Embryonic facial prominence (tissue), 1 donor: ENCODE results near the gene PPDPF.
"Not testable (repeated sequence)": the region's sequence is repeated elsewhere in the genome, so short reads cannot be mapped to it uniquely, and the experiment has no call there.

Experiments
- DNase-seq: peaks from one replicate; pipeline ENCODE4 v3.0.0-alpha.2; 2016; ENCODE audit errors: extremely low spot score

Gene PPDPF

DNA sequence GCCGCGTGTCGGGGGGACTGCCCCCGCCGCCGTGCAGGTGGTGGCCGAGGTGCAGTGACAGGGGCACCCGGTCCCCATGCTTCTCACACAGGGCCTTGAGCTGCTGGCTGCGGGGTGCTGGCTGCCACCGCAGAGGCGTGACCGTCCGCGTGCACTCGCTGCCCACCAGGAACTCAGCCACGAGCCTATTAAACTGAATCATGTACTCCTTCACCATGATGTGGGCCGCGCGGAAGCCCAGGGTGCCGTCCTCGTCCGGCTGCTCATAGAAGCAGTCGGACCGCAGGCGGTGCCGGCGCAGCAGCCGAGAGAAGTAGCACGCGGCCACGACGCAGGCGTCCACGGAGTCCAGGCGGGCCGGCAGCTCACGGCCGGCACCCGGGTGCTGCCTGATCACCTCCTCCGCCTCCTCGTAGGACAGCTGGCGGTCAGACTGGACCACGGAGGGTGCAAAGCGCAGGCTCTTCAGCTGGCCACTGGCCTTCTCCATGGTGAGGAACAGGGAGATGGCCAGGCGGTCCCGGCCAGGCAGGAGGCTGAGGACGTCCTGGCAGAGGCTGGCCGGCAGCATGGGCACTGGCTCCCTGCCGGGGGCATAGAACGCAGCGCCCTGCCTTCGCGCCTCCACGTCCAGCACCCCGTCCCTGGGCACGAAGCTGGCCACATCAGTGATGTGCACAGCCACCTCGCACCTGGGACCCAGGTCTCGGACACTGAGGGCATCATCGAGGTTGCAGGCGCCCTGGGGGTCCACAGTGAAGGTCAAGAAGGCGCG is 43.7 kb downstream of the PPDPF start:
- DNase-seq: no peak

DNA sequence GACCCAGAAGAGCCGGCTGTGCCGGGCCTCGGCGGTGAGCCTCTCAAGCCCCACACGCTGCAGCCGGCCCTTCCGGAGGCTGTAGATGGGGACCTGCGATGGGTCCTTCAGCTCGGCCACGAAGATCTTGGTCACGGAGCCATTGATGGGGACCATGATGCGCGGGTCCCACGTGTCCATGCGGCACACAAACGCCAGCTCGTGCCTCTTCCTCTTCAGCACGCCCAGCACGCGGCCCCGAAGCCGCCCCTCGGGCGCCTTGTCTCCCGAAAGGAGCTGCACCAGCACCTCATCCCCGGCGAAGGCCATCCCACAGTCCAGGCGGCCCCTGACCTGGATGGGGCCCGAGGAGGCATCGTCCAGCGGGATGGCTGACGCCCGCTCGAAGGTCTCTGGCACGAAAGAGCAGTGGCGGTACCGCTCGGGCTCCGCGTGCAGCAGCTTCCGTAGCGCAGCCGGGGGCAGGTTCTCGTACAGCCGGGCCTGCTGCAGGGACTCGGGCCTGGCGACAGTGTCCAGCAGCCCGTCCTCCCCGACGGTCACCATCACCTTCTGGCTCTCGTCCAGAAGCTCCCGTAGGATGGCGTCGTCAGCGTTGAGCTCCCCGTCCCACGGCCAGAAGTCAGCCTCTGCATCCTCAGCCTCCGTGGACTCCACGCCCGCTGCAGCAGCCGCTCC is 44.6 kb downstream of the PPDPF start:
- no peak for DNase-seq

DNA sequence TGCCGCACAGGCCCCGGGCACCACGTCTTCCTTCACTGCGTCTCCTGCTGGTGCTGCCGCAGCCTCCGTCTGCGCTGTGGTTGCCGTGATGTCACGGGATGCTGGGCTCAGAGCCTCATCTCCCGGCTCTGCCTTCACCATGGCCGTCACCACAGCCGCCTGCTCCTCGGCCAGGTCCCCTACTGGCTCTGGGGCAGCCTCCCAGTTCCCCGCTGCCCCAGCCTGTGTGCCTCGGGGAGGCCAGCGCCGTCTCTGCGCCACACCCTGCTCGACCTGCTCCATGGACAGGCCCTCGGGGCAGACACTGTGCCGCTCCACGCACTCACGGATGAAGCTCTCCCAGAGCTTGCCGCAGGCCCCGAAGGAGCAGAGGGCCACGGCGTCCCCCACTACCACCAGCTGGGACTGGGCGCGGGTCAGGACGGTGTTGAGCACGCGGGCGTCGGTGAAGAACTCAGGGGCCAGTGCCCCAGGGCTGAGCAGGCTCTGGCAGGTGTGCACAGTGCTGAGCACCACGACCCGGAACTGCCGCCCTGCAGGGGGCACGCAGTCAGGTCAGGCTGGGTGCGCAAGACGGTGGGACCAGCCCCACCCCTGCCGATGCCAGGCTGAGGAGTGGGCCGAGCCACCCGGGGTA is 45.3 kb downstream of the PPDPF start:
- DNase-seq: no peak

DNA sequence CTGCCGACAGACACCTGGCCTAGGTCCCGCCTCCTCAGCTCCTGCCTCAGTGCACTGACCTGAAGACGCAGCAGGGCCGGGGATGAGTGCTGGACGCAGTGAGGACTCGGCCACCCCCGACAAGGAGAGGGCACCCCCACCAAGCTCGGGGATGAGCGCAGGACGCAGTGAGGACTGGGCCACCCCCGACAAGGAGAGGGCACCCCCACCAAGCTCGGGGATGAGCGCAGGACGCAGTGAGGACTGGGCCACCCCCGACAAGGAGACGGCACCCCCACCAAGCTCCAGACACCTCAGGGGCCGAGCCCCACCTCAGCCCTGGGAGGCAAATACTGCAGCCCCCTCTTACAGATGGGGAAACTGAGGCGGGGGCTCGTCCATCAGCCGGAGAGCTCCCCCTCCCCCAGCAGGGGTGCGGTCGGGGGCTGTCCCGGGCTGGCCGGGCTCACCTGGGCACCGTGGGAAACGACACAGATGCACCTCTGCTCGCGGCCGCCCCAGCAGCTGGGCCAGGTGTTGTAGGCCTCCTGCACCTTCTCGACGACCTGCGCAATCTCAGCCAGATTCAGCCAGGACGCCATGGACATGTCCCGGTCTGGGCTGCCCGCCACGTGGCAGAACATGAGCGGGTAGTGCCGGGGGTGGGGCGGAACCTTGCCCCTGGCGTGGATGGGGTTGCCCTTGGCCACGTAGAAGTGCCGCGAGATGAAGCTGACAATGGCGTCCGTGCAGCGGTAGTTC is 46.0 kb downstream of the PPDPF start:
- DNase-seq: no peak

DNA sequence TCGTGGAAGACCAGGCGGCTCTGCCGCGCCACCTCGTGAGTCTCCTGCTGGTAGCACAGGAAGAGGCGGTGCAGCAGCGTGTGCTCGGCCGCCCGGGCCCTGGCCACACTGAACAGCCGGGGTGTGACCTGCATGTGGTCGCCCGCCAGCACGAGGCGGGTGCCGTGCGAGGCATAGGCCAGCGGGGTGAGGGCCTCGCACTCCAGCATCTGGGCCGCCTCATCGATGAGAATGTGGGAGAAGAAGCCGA is 46.5 kb downstream of the PPDPF start:
- no peak for DNase-seq

DNA sequence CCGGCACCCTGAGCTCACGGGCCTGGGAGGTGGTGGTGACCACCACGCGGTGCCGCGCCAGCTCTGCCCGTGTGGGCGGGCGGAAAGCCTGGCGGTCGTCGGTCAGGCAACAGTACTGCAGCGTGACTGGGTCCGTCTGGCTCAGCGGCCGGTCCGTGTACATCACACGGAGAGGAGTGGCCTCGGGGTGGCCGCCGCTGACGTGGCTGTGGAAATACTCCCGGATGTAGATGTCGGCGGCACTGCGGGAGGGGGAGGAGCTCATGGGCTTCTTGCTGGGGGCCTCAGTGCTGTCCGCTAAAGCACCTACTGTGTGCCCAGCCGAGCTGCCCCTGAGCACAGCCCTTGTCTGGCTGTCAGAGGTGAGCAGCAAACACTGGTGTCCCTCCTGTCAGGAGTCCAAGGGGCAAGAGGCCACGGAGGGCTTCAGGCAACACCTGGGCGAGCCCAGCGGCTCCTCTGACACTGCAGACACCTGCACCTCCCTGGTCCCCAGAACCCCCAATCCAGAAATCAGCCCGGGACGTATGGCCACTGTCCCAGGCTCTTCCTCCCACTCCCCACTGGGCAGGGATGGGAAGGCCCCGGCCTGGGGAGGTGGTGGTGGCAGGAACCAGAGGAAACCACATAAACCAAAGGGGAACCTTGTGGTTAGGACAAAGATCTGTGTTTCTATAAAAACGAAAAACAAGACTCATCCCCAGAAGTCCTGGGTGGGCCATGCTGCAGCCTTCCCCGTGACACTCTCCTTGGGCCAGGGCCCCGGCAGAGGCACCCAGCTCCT is 47.0 kb downstream of the PPDPF start:
- DNase-seq: no peak

DNA sequence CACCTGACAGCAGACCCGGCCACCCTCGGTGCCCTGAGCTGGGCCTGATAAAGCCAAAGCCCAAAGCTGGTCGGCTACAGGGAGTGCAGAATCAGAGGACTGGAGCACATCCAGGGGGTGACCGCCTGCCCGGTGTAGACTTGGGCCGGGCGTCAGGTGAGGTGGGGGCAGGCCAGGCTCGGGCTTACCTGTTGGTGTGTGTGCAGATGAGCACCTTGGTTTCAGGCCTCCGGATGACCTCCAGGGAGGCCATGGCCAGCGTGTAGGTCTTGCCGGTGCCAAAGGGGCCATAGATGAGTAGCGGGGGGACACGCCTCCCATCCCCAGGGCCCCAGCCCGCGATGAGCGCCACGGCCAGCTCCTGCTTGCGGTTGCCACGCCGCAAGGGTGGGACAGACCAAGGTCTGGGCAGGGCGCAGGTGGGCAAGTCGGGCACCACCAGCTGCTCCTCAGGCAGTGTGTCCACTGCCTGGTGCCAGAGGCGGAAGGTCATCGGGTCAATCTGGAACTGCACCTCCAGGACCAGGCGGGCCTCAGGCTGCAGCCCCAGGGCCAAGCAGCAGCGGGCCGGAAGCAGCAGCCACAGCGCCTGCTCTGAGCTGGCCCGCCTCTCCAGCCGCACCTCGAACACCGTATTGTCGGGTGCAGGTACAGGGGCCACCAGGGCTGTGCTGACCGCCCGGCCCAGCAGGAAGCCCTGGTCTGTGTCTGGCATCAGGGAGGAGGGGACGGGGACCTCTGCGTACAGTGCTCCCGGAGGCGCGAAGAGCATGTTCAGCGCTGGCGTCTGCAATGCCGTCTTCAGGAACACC is 47.8 kb downstream of the PPDPF start:
- no peak for DNase-seq

DNA sequence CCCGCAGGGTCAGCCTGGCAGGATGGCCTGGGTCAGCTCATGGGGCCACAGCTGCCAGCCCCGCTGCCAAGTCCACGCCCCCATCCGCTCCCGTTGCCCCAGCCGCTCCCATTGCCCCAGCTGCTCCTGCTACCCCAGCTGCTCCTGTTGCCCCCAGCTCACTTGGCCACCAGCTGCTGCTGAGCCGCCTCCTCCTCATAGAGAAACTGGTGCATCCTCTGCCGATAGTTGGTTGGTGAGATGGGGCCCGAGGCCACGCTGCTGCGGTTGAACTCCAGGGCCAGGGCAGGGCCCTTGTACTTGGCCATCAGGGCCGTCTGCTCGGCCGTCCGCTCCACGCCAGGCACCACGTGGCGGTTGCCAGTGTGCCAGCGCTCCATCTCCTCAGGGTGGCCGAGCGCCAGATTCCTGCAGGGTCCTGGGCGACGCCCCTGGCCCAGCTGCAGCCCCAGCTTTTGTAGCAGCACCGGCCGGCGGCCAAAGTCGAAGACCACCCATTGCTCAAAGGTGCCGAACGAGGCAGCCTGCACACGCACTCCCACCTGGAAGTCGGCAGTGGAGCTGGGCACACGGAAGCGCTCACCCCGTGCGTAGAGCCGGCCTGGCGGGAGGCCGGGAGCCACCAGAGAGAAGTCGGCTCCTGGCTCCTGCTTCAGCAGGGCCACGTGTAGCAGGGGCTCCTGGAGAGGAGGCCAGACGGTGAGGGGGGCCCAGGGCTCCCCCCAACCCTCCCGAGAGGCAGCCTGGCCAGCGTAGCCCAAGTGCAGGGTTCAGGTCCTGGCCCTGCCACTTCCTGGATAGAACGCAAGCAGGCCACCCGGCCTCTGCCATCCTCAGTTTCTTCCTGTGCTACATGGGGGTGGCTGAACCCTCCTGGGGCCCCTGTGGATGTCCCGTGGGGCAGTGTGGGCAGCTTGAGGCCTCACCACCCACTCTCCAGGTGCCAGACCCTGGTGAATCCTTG is 48.7 kb downstream of the PPDPF start:
- no peak for DNase-seq

DNA sequence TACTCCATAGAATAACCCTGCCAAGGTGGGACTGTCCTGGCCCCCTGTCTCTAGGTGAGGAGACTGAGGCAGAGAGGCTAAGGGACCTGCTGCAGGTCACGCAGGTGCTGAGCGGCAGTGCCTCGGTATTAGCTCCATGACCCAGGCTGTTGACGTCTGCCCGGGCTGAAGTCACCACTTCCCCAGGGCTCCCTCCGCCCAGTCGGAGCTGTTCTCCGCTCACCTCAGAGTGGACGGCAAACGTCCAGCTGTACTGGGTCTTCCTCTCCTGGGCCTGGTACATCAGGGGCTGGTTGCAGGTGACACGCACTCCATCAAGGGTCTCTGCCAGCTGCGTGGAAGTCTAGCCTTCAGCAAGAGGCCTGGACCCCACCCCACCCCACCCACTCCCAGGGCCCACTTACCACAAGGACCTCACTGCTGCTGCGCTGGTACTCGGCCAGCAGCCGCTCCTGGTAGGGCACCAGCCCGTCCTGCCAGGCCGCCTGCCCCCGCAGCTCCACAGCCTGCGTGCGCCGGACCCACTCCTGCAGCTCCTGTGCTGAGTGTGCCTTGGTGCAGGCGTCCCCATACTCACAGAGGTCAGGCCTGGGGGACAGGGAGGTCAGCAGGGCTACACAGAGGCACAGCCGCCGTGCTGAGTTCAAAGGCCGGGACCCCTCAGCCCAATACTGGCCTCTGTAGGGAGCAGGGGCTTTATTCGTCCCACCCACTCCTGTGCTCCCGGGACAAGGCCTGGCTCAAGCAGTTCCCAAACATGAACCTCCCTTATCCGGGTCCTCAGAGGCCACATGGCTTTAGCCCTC is 49.9 kb downstream of the PPDPF start:
- DNase-seq: no peak

DNA sequence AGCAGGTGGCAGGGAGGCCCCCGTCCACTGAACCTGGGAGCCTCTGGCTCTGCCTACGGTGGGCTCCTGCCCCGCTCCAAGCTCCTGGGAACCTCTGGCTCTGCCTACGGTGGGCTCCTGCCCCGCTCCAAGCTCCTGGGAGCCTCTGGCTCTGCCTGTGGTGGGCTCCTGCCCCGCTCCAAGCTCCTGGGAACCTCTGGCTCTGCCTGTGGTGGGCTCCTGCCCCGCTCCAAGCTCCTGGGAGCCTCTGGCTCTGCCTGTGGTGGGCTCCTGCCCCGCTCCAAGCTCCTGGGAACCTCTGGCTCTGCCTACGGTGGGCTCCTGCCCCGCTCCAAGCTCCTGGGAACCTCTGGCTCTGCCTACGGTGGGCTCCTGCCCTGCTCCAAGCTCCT is 50.5 kb downstream of the PPDPF start:
- DNase-seq: not testable (repeated sequence)
